Adipose tissue (tissue), 3 donors: ENCODE results near the gene KLF3. TPM values are rescaled to one million over a fixed set of nuclear protein-coding genes. Genes with fewer than 3 reads are reported as not detected.

Source experiments
- H3K27ac ChIP-seq: one replicate; pipeline ENCODE4 v1.5.1; 2013; ENCODE audit warnings: low read depth, low read length
- WGBS, 3 donors: extraction: QIAGEN DNeasy Blood & Tissue Kit; methylation state at CpG; one replicate each; pipeline ENCODE4 v1.1.7; 2013; 5-methylcytosine and 5-hydroxymethylcytosine counted together
- polyA plus RNA-seq, 3 donors: library from polyadenylated mRNA; stranded (reverse); fragments of 200-250 nt; gene quantifications; one replicate each; pipeline ENCODE4 v1.2.3, GENCODE V29; 2013
- donor health status: healthy with polysubstance abuse.
- donor health status: Bipolar disorder and iron deficiency.
- donor health status: healthy.

The KLF3 gene
- polyA plus RNA-seq, 3 donors, result 12.8 to 30.0 (median 23.7) TPM

DNA sequence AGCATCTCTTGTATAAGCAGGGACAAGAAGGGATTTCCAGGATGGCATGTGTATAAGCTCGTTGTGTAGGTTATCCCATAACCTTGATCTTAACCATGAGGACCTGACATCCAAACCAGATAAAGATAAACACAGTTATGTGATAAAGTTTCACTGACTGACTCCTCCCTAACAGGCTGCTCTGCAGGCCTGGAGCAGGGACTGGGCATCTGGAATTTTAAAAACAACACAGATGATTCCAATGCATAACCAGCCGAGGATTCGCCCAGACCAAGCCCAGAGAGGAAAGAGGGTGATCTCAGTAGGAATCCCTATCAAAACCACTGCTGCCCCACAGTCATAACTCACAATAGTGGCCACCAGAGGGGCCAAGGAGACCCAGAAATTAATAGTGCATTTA, 22.7 kb downstream of the KLF3 start:
- WGBS, 3 donors, result 51 to 65% (median 60%) methylated on average over 3 of the region's 3 CpGs
- no peak overlapping the region for H3K27ac ChIP-seq

GRCh38 chr4:38687571-38688011, 23.6 kb downstream of the KLF3 start:
- 67 to 81% (median 75%) methylated on average over 4 of the region's 4 CpGs for WGBS, 3 donors
- no peak overlapping the region for H3K27ac ChIP-seq

DNA sequence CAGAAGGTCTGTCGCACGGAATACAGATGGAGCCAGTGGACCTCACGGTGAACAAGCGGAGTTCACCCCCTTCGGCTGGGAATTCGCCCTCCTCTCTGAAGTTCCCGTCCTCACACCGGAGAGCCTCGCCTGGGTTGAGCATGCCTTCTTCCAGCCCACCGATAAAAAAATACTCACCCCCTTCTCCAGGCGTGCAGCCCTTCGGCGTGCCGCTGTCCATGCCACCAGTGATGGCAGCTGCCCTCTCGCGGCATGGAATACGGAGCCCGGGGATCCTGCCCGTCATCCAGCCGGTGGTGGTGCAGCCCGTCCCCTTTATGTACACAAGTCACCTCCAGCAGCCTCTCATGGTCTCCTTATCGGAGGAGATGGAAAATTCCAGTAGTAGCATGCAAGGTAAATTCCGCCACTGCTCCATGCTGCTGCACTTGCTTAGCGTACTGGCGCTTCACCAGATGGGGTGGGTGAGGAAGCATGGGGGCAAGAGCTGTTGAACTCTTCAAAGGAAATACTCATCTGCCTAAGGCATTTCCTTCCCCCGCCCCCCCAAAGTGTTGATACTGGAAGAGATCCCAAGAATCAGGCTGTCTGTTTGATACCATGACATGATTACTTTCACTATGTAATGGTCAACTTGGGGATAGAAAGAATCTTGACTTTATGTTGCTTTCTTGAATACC, 24.8 kb downstream of the KLF3 start:
- WGBS, 3 donors, result 90 to 95% (median 94%) methylated on average over 26 of the region's 26 CpGs
- H3K27ac ChIP-seq, result no peak overlapping the region

- 52 to 65% (median 55%) methylated on average over 9 of the region's 9 CpGs for WGBS, 3 donors
- H3K27ac ChIP-seq, result no peak overlapping the region
Observed at GRCh38 chr4:38691251-38692008, 27.4 kb downstream of the KLF3 start.

GRCh38 chr4:38692421-38692820, 28.4 kb downstream of the KLF3 start:
- WGBS, 3 donors, result 36 to 77% (median 73%) methylated on average over 4 of the region's 4 CpGs

DNA sequence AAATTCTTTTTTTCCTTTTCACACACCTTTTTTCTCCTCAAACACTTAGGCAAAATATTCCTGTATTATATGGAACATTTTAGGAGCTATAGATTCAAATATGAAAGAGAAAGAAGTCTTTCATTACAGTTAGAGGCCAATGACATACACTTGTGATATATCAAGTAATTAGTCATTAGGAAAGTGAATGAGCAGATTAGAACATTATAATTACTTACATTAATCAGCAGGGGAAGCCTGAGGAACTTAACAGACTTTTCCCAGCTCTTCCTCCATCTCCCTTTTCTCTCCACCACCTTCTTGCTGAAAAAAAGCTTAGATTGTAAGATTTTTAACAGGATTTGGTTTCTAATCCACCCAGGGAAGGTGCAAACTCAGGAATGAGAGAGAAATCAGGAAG, 29.6 kb downstream of the KLF3 start:
- H3K27ac ChIP-seq, result no peak overlapping the region

More at GRCh38 chr4:38692421-38692820, 28.4 kb downstream of the KLF3 start:
- no peak overlapping the region for H3K27ac ChIP-seq

- WGBS, 3 donors, result 89 to 98% (median 90%) methylated on average over 3 of the region's 3 CpGs
- H3K27ac ChIP-seq, result no peak overlapping the region
Observed at GRCh38 chr4:38694330-38694729, 30.3 kb downstream of the KLF3 start.

GRCh38 chr4:38695809-38696208, 31.8 kb downstream of the KLF3 start:
- no peak overlapping the region for H3K27ac ChIP-seq
- WGBS, 3 donors, result 72 to 83% (median 83%) methylated on average over 3 of the region's 3 CpGs

- H3K27ac ChIP-seq, result no peak overlapping the region
- WGBS, 3 donors, result 12 to 22% (median 20%) methylated on average over 2 of the region's 2 CpGs
Observed at GRCh38 chr4:38696697-38697096, 32.7 kb downstream of the KLF3 start.

DNA sequence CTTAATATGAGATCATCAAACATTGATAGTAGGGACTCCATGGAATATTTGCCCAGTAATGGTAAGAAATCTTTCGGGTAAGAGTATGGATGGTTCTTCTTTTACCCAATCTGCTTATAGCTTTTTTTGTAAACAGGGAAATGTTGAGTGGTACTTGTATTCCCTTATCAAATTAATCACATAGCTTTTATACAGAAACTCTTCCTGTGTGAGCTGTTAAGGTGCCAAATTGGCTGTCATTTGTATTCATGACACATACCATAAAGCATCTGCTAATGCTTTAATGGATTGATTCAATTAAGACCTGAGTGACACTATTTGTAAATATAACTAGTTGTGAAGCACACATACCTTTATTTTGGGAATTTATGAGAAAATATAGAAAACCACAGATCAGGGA, 34.2 kb downstream of the KLF3 start:
- 87 to 90% (median 89%) methylated on average over 1 of the region's 1 CpG for WGBS, 3 donors
- no peak overlapping the region for H3K27ac ChIP-seq

GRCh38 chr4:38699112-38699511, 35.1 kb downstream of the KLF3 start:
- no peak overlapping the region for H3K27ac ChIP-seq
- WGBS, 3 donors, result 86 to 91% (median 89%) methylated on average over 2 of the region's 2 CpGs

GRCh38 chr4:38703635-38704034, 39.6 kb downstream of the KLF3 start:
- 64 to 80% (median 67%) methylated on average over 4 of the region's 4 CpGs for WGBS, 3 donors
- no peak overlapping the region for H3K27ac ChIP-seq

DNA sequence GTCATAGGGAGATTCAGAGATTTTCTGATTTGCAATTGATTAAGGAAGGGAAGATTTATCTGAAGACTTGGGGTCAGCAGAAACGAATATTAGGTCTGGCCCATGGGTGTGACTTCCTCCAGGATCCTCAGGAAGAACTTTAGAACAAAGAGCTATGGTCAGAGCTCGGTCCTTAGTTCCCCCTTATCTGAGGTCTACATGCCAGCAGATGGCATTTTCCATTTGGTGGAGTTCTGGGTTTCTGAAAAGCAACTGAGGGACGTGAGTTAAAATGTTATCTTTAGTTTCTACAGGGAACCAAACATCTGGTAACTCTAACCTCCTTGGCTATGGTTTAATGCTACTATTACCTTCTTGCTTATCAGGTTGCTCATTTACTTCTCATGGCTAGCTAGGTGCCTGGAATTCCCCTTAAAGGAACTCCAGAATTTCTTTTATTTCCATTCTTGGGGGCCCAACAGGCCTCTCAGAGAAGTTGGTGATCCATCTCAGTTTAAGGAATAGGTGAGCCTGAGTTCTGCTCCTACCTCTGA, 40.7 kb downstream of the KLF3 start:
- H3K27ac ChIP-seq, result no peak overlapping the region
- WGBS, 3 donors, result 18 to 62% (median 49%) methylated on average over 3 of the region's 3 CpGs

DNA sequence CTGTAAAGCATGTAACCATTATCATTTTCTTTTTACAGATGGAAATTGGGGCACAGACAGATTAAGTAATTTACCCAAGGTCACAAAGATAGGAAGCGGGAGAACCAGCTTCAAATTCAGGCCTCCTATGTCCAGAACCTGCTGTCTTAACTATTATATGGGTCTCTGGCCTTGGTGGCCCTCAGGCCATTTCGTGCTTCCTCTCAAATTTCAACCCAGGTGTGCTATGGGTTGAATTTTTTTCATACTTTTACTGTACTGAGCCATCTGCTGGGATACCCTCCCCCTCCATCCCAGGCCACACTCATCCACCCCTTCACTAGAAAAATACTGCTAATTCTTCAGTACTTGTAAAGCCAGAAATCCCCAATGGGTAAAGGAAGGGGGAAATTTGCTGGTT, 42.3 kb downstream of the KLF3 start:
- H3K27ac ChIP-seq, result no peak overlapping the region
- WGBS, 3 donors, result 61 to 92% (median 71%) methylated on average over 2 of the region's 2 CpGs

DNA sequence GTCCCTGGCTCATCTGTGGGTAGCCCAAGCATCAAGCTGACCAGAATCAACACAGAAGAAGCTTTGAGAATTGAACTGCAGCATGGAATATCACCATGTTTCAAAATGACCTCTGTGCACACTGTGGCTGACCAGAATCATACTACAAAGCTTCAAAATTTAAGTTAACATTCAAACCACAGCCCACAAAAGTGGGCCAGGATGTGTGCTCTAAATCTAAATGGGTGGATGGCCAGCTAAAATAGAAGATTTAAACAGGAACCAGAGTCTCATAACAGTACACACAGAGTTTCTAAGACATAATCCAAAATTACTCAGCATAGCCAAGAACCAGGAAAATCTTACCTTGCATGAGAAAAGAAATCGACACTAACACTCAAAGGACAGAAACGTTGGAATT, 46.1 kb downstream of the KLF3 start:
- no peak overlapping the region for H3K27ac ChIP-seq
- 84 to 91% (median 91%) methylated on average over 2 of the region's 2 CpGs for WGBS, 3 donors

DNA sequence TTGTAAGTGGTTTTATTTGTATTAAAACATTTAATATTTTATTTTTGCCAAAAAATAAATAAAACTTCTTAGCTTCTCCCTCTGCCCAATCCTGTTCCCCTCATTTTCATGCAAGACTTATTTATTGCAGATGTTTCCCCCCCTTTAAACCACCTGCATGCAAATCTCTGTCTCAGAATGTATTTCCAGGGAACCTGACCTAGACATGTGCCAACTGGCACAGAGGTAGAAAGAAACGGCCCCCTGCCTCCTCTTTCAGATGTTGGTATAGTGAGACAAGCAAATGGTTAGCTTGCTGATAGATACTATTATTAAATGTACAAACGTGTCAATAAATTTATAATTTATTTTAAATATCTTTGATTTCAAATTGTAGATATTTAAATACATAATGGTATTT, 47.1 kb downstream of the KLF3 start:
- no peak overlapping the region for H3K27ac ChIP-seq
- 72 to 81% (median 80%) methylated on average over 2 of the region's 2 CpGs for WGBS, 3 donors

DNA sequence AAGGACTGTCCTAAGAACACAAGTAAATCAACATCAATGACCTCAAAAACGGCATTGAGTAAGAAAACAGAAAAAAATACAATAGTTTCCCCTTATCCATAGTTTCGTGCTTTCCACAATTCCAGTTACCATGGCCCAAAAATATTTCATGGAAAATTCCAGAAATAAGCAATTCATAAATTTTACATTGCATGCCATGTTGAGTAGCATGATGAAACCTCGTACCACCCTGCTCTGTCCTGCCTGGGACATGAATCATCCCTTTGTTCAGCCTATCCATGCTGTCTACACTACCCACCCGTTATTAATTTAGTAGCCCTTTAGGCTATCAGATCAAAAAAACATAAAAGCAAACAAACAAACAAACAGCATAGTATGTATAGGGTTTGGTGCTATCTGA, 51.1 kb downstream of the KLF3 start:
- WGBS, 3 donors, result 70 to 83% (median 78%) methylated on average over 4 of the region's 4 CpGs
- H3K27ac ChIP-seq, result no peak overlapping the region

- WGBS, 3 donors, result 79 to 90% (median 89%) methylated on average over 3 of the region's 3 CpGs
- H3K27ac ChIP-seq, result no peak overlapping the region
Observed at GRCh38 chr4:38716256-38716655, 52.3 kb downstream of the KLF3 start.

DNA sequence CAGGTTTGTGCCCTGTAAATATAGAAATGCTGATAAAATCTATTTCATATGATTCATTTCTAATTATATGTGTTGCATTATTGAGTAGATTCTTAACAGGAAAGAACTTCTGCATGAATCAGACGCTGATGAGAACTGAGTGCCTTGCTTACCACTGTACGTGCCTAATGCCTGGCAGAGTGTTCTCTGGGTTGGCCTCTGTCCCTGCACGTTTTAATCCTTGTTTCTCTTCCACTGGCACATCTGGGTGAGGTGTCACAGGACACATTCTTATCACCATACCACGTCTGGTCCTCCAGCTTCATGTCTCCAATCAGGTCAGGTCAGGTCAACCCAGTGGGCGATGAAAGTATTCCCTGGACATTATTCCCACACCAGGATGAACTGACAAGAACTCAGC, 53.6 kb downstream of the KLF3 start:
- WGBS, 3 donors, result 62 to 75% (median 71%) methylated on average over 5 of the region's 5 CpGs
- H3K27ac ChIP-seq, result no peak overlapping the region

GRCh38 chr4:38723114-38723513, 59.1 kb downstream of the KLF3 start:
- no peak overlapping the region for H3K27ac ChIP-seq
- 74 to 95% (median 92%) methylated on average over 4 of the region's 4 CpGs for WGBS, 3 donors
